GM12878 (cell line): ENCODE data around the gene CCDC182. TPM values are rescaled to one million over a fixed set of nuclear protein-coding genes. Genes with fewer than 3 reads are reported as not detected.

Source experiments
- ATAC-seq: fragments of 200-7000 bp; cut with Tn5 transposase; 3 replicates; pipeline ENCODE4 v1.9.1; 2020; ENCODE audit warnings: mild to moderate bottlenecking, moderate library complexity
- BruUV-seq: library from RNA; stranded (reverse); fragments of 400-500 nt; replicated peaks from 2 replicates; lab custom pipeline; 2021; lab: Mats Ljungman, UMichigan
- CTCF ChIA-PET: fragments of 300-600 bp; sonication (Branson Sonifier 250); formaldehyde crosslinking; extraction: SDS; loops from one replicate; lab custom pipeline; 2021; ENCODE audit warnings: inconsistent platforms; lab: Yijun Ruan, JAX
- POLR2A ChIA-PET: fragments of 350-600 bp; formaldehyde crosslinking; extraction: SDS; loops from one replicate; lab custom pipeline; 2021; ENCODE audit warnings: inconsistent platforms; lab: Charles Lee
- RAD21 ChIA-PET: fragments of 300-600 bp; sonication (Branson Sonifier 250); formaldehyde crosslinking; loops from one replicate; lab custom pipeline; 2023; ENCODE audit warnings: antibody characterized with exemption; ENCODE audit not compliant: unreplicated experiment; lab: Charles Lee
- SMC1A ChIA-PET: fragments of 300-600 bp; sonication (Branson Sonifier 250); formaldehyde crosslinking; loops from one replicate; lab custom pipeline; 2023; ENCODE audit not compliant: unreplicated experiment, uncharacterized antibody; lab: Charles Lee
- DNase-seq: peaks from one replicate; pipeline ENCODE4 v3.0.0-alpha.2; 2011; ENCODE audit warnings: low read depth, low spot score
- FAIRE-seq: peaks from 3 replicates; lab custom pipeline; 2011; peaks lifted over from hg19 to GRCh38; lab: Jason Lieb, UNC
- H2AFZ ChIP-seq: 2 replicates; pipeline ENCODE4 v1.6.0; 2011; ENCODE audit warnings: low read depth, low read length, control low read depth; ENCODE audit not compliant: control insufficient read depth
- H3K27ac ChIP-seq: 2 replicates; pipeline ENCODE4 v1.5.1; 2011; ENCODE audit warnings: control low read depth; ENCODE audit not compliant: control insufficient read depth, insufficient read depth
- H3K27me3 ChIP-seq, 2 experiments: replicated peaks in 1 of 2; 2 replicates each; pipeline versions ENCODE4 v1.6.0 to v1.6.1; 2011; ENCODE audit warnings: low read length in 1 of 2; ENCODE audit not compliant: control insufficient read depth in 2 of 2, insufficient read depth in 2 of 2
- H3K36me3 ChIP-seq, 2 experiments: 2 replicates each; pipeline ENCODE4 v1.5.1; 2011; ENCODE audit warnings: low read length in 1 of 2; ENCODE audit not compliant: control insufficient read depth in 2 of 2, insufficient read depth in 2 of 2
- H3K4me1 ChIP-seq: 2 replicates; pipeline ENCODE4 v1.6.1; 2011; ENCODE audit warnings: mild to moderate bottlenecking, low read length, moderate library complexity, mixed read lengths; ENCODE audit not compliant: control insufficient read depth, insufficient read depth
- H3K4me2 ChIP-seq: 2 replicates; pipeline ENCODE4 v1.6.0; 2011; ENCODE audit warnings: control low read depth; ENCODE audit not compliant: control insufficient read depth, insufficient read depth
- H3K4me3 ChIP-seq: fragments of 200-600 bp; sonication (generic); 2 replicates; pipeline ENCODE4 v1.5.1; 2016
- H3K79me2 ChIP-seq: 2 replicates; pipeline ENCODE4 v1.6.0; 2011; ENCODE audit warnings: low read length; ENCODE audit not compliant: control insufficient read depth, insufficient read depth
- H3K9ac ChIP-seq: 2 replicates; pipeline ENCODE4 v1.8.0; 2011; ENCODE audit warnings: low read length, control low read depth, mixed read lengths; ENCODE audit not compliant: control insufficient read depth, insufficient read depth
- H3K9me3 ChIP-seq: replicated peaks from 3 replicates; pipeline ENCODE4 v1.5.1; 2011; ENCODE audit warnings: mild to moderate bottlenecking, low read length; ENCODE audit not compliant: control insufficient read depth, insufficient read depth
- H4K20me1 ChIP-seq: 2 replicates; pipeline ENCODE4 v1.6.0; 2011; ENCODE audit not compliant: control insufficient read depth, insufficient read depth
- ATF7 ChIP-seq: fragments of 450-650 bp; IDR thresholded peaks from 2 replicates; pipeline ENCODE4 v1.6.1; 2016; ENCODE audit warnings: low read depth, mild to moderate bottlenecking
- BHLHE40 ChIP-seq, 2 experiments: fragments of 450-650 bp in 1 of 2; IDR thresholded peaks; 2 replicates each; pipeline ENCODE4 v1.6.1; 2011 to 2017; ENCODE audit warnings: low read depth in 2 of 2, borderline replicate concordance in 1 of 2, improper control_type of control experiment in 1 of 2, low read length in 1 of 2, mild to moderate bottlenecking in 1 of 2
- CEBPB ChIP-seq, 2 experiments: fragments of 150-350 bp in 1 of 2; IDR thresholded peaks; 2 replicates each; pipeline ENCODE4 v1.6.1; 2012 to 2014; ENCODE audit warnings: low read depth in 2 of 2, low read length in 2 of 2, borderline replicate concordance in 1 of 2, inconsistent platforms in 1 of 2
- FOS ChIP-seq: IDR thresholded peaks from 3 replicates; pipeline ENCODE4 v1.6.1; 2011; ENCODE audit warnings: borderline replicate concordance; ENCODE audit not compliant: insufficient read length; ENCODE audit errors: extremely low read depth
- FOXM1 ChIP-seq: IDR thresholded peaks from 2 replicates; pipeline ENCODE4 v1.6.1; 2012; ENCODE audit warnings: low read depth, mild to moderate bottlenecking, inconsistent platforms, low read length, moderate library complexity
- MEF2B ChIP-seq: fragments of 450-650 bp; IDR thresholded peaks from 2 replicates; pipeline ENCODE4 v1.6.1; 2018; ENCODE audit warnings: mild to moderate bottlenecking, moderate library complexity; ENCODE audit not compliant: partially characterized antibody, poor library complexity, severe bottlenecking
- NBN ChIP-seq: fragments of 450-650 bp; IDR thresholded peaks from 2 replicates; pipeline ENCODE4 v1.6.1; 2016
- PBX3 ChIP-seq: IDR thresholded peaks from 2 replicates; pipeline ENCODE4 v1.6.1; 2011; ENCODE audit warnings: mild to moderate bottlenecking, low read depth, low read length, moderate library complexity; ENCODE audit not compliant: insufficient replicate concordance
- POLR2AphosphoS2 ChIP-seq: IDR thresholded peaks from 2 replicates; pipeline ENCODE4 v1.6.1; 2011; ENCODE audit warnings: low read depth, mild to moderate bottlenecking, low read length, improper control_type of control experiment, moderate library complexity
- SPI1 ChIP-seq: IDR thresholded peaks from 2 replicates; pipeline ENCODE4 v1.6.1; 2011; ENCODE audit warnings: low read depth, mild to moderate bottlenecking, low read length, moderate library complexity, borderline replicate concordance; ENCODE audit not compliant: insufficient read depth
- TCF12 ChIP-seq: IDR thresholded peaks from 2 replicates; pipeline ENCODE4 v1.6.1; 2011; ENCODE audit warnings: low read depth, mild to moderate bottlenecking, low read length
- ZNF384 ChIP-seq: IDR thresholded peaks from 2 replicates; pipeline ENCODE4 v1.6.1; 2012; ENCODE audit warnings: low read depth, mild to moderate bottlenecking, low read length, improper control_type of control experiment, borderline replicate concordance
- WGBS: methylation state at CpG from one replicate; pipeline ENCODE4 v1.1.6; 2016; ENCODE audit warnings: low lambda C conversion rate; ENCODE audit not compliant: insufficient replicate concordance, insufficient coverage; ENCODE audit errors: missing lambda C conversion rate; 5-methylcytosine and 5-hydroxymethylcytosine counted together
- in situ Hi-C: fragments of 300-500 bp; cut with MboI; formaldehyde crosslinking; loops from 9 replicates; pipeline ENCODE4 v1.14.3; 2018; ENCODE audit warnings: mixed read lengths
- intact Hi-C: fragments of 100-400 bp; cut with micrococcal nuclease; formaldehyde crosslinking; loops from one replicate; pipeline ENCODE4 v1.14.2; 2022; ENCODE audit not compliant: unreplicated experiment
- polyA plus RNA-seq, 11 experiments: library from polyadenylated mRNA; depleted of rRNA in 4 of 11; unstranded in 6 of 11; stranded (reverse) in 5 of 11; fragments of >200 nt; fragmentation: Nextera tagmentation in 4 of 11; fragmentation: Illumina TruSeq in 1 of 11; extraction: Ambion mirVana in 4 of 11; extraction: Trizol in 1 of 11; gene quantifications; 1 replicate in 1 of 11; 2 replicates in 10 of 11; pipeline versions ENCODE4 v1.2.1 to v1.2.3, GENCODE V29; 2011 to 2016; ENCODE audit warnings: inconsistent platforms in 2 of 11, missing spikeins in 2 of 11, low read depth in 1 of 11
- total RNA-seq, 4 experiments: library from RNA; depleted of rRNA in 3 of 4; stranded (reverse); fragments of >200 nt in 3 of 4; fragmentation: Illumina TruSeq in 1 of 4; extraction: Trizol in 1 of 4; gene quantifications; 2 replicates each; pipeline versions ENCODE4 v1.2.1 to v1.2.3, GENCODE V29; 2013 to 2021

Gene CCDC182
- total and polyA plus RNA-seq, 10 of the 15 experiments (the other 5 are each of a cell fraction or from before 2014, with no cell fraction given), result not detected

- in situ Hi-C loops (loop anchor here (5.0 kb wide), 2 partner anchors 502 to 617 kb away; no protein-coding TSS in a partner anchor), intact Hi-C loops (loop anchor here (5.0 kb wide), 1 partner anchor 72 kb away; no protein-coding TSS in a partner anchor)
- ChIA-PET SMC1A (interaction anchor here (0.6 kb wide), 1 partner anchor 969 kb away, joined by 3 read pairs; no protein-coding TSS in a partner anchor), RAD21 (no interaction called here), POLR2A (no interaction called here), CTCF (interaction anchor here (1.6 to 6.2 kb wide), 3 partner anchors 89 to 501 kb away, joined by 5 to 57 read pairs (median 28); no protein-coding TSS in a partner anchor)
- Histone ChIP-seq H3K4me3 (no peak overlapping the region), H4K20me1 (no peaks in the 10 kb centered on the region), H3K4me2 (peak overlapping the region; percentile 44), H3K27ac (no peak overlapping the region), H3K9ac (no peak overlapping the region), H2AFZ (no peak overlapping the region; the same call in 1 of the 2 replicates), H3K36me3 (no peaks in the 10 kb centered on the region), H3K79me2 (no peaks in the 10 kb centered on the region), H3K9me3 (no peaks in the 10 kb centered on the region), H3K27me3 (no peaks in the 10 kb centered on the region; a peak in 2 of 4 replicates), H3K4me1 (peaks cover 14% of the 10 kb centered on the region)
- 60% methylated on average over 26 of the region's 26 CpGs for WGBS
- DNase-seq (no peak), ATAC-seq (peak; percentile 67), FAIRE-seq (peak; percentile 57)
- TF ChIP-seq NBN (0 out of 2 replicates have a peak, but pooled peaks have one; percentile 38), CEBPB (IDR thresholded peaks at IDR 0.05; ENCODE audit: borderline replicate concordance in 1 of 2, low read depth in 2 of 2, low read length in 2 of 2) (no peak), SPI1 (peak; percentile 63; the same call in 1 of the 2 replicates), FOS (no peak), FOXM1 (no peak), ATF7 (peak; percentile 49; the same call in 1 of the 2 replicates), POLR2AphosphoS2 (no peak), PBX3 (no peak), BHLHE40 (IDR thresholded peaks at IDR 0.05; ENCODE audit: borderline replicate concordance in 1 of 2, low read depth in 2 of 2, low read length in 1 of 2) (peak in 1 of 2 experiments; percentile 56; a peak in 2 of 4 replicates), ZNF384 (peak; percentile 54; the same call in 1 of the 2 replicates), MEF2B (peak; percentile 41), TCF12 (0 out of 2 replicates have a peak, but pooled peaks have one; percentile 16)
- BruUV-seq, result no TSS peak
Observed at GRCh38 chr17:57744195-57745170, 616 bp downstream of the CCDC182 start.
